Colon (tissue), 2 donors: ENCODE measurements around the gene TAF3.
"Not testable (repeated sequence)": the region's sequence is repeated elsewhere in the genome, so short reads cannot be mapped to it uniquely, and the experiment has no call there.

ENCODE experiments used
- FAIRE-seq: peaks from 2 replicates; lab custom pipeline; 2012; peaks lifted over from hg19 to GRCh38; lab: Jason Lieb, UNC
- donor health status: control.
- donor health status: control.

TAF3 gene

GRCh38 chr10:7818295-7819120 lies at the start of gene TAF3:
Gene TAF3 (plus strand): TSS chr10:7818505. CDS start chr10:7818710, 205 bp downstream.
- FAIRE-seq: no peak

GRCh38 chr10:7773845-7774801 lies 44.2 kb upstream of the TAF3 start:
- FAIRE-seq: no peak

GRCh38 chr10:7776777-7777176 lies 41.5 kb upstream of the TAF3 start:
- FAIRE-seq: no peak

- not testable (repeated sequence) for FAIRE-seq
These were observed 36.1 kb upstream of the TAF3 start for GRCh38 chr10:7782194-7782593.

GRCh38 chr10:7786430-7786829 lies 31.9 kb upstream of the TAF3 start:
- FAIRE-seq: no peak

- FAIRE-seq: no peak
These were observed 31.0 kb upstream of the TAF3 start for GRCh38 chr10:7787150-7787856.

- no peak for FAIRE-seq
These were observed 30.3 kb upstream of the TAF3 start, which contains the start of the genes ATP5F1C and KIN for GRCh38 chr10:7787857-7788638. Gene ATP5F1C (plus strand): TSS chr10:7788177. CDS start chr10:7788208, 31 bp downstream. Gene KIN (minus strand): TSS chr10:7787993. CDS start chr10:7787933, 60 bp downstream.

GRCh38 chr10:7788639-7789286 lies 29.5 kb upstream of the TAF3 start:
- FAIRE-seq: no peak

- FAIRE-seq: no peak
These were observed 28.9 kb upstream of the TAF3 start for GRCh38 chr10:7789390-7789789.

- FAIRE-seq: no peak
These were observed 25.8 kb upstream of the TAF3 start for GRCh38 chr10:7792541-7792940.

GRCh38 chr10:7794251-7795026 lies 23.9 kb upstream of the TAF3 start:
- no peak for FAIRE-seq

GRCh38 chr10:7795605-7796004 lies 22.7 kb upstream of the TAF3 start:
- FAIRE-seq: no peak

GRCh38 chr10:7797582-7797981 lies 20.7 kb upstream of the TAF3 start:
- FAIRE-seq: no peak

GRCh38 chr10:7802606-7803005 lies 15.7 kb upstream of the TAF3 start:
- no peak for FAIRE-seq

- no peak for FAIRE-seq
These were observed 14.1 kb upstream of the TAF3 start for GRCh38 chr10:7804216-7804615.

- FAIRE-seq: no peak
These were observed 13.6 kb upstream of the TAF3 start for GRCh38 chr10:7804741-7805140.

- FAIRE-seq: no peak
These were observed 9.5 kb upstream of the TAF3 start for GRCh38 chr10:7808686-7809267.

- no peak for FAIRE-seq
These were observed 7.9 kb upstream of the TAF3 start for GRCh38 chr10:7810443-7810842.

- no peak for FAIRE-seq
These were observed 7.3 kb upstream of the TAF3 start for GRCh38 chr10:7811000-7811399.

- not testable (repeated sequence) for FAIRE-seq
These were observed 6.6 kb upstream of the TAF3 start for GRCh38 chr10:7811743-7812142.
